Kidney (tissue), 14 donors: ENCODE results near the gene ERBB4. TPM values are rescaled to one million over a fixed set of nuclear protein-coding genes. Genes with fewer than 3 reads are reported as not detected.

Experiments
- DNase-seq, 5 donors: peaks; one replicate each; pipeline ENCODE4 v3.0.0-alpha.2; 2013 to 2020
- FAIRE-seq: peaks from 2 replicates; lab custom pipeline; 2012; peaks lifted over from hg19 to GRCh38; lab: Jason Lieb, UNC
- H3K27ac ChIP-seq, 2 donors: one replicate each; pipeline ENCODE4 v1.7.0; 2013; ENCODE audit warnings: low read depth in 2 of 2, low read length in 2 of 2, inconsistent platforms in 1 of 2
- H3K27me3 ChIP-seq: one replicate; pipeline ENCODE4 v1.7.1; 2013; ENCODE audit warnings: low read length, inconsistent platforms; ENCODE audit not compliant: control insufficient read depth, insufficient read depth
- H3K36me3 ChIP-seq, 3 donors: one replicate each; pipeline versions ENCODE4 v1.7.0 to v1.7.1; 2013; ENCODE audit warnings: low read length in 3 of 3, control low read depth in 1 of 3, inconsistent platforms in 1 of 3; ENCODE audit not compliant: insufficient read depth in 3 of 3, control insufficient read depth in 2 of 3
- H3K4me1 ChIP-seq, 3 donors: one replicate each; pipeline versions ENCODE4 v1.7.0 to v1.7.1; 2013; ENCODE audit warnings: low read length in 3 of 3, inconsistent platforms in 1 of 3, low read depth in 1 of 3; ENCODE audit not compliant: control insufficient read depth in 2 of 3, insufficient read depth in 2 of 3
- H3K4me3 ChIP-seq, 3 donors: one replicate each; pipeline versions ENCODE4 v1.7.0 to v1.8.1; 2013; ENCODE audit warnings: low read length in 3 of 3, control low read depth in 1 of 3, inconsistent platforms in 1 of 3
- H3K9ac ChIP-seq, 3 donors: one replicate each; pipeline versions ENCODE4 v1.7.0 to v1.7.1; 2013; ENCODE audit warnings: low read length in 3 of 3, control low read depth in 1 of 3, inconsistent platforms in 1 of 3
- H3K9me3 ChIP-seq, 3 donors: one replicate each; pipeline versions ENCODE4 v1.7.0 to v1.7.1; 2013; ENCODE audit warnings: low read length in 3 of 3, control low read depth in 1 of 3, inconsistent platforms in 1 of 3; ENCODE audit not compliant: control insufficient read depth in 2 of 3, insufficient read depth in 1 of 3
- CTCF ChIP-seq: IDR thresholded peaks from 3 replicates; pipeline ENCODE4 v1.5.1; 2012; ENCODE audit warnings: mild to moderate bottlenecking, moderate library complexity, borderline replicate concordance; ENCODE audit not compliant: insufficient read depth; ENCODE audit errors: extremely low read depth
- intact Hi-C: fragments of 100-400 bp; cut with DNase I; formaldehyde crosslinking; loops from one replicate; pipeline ENCODE4 v1.11.1; 2022
- polyA plus RNA-seq: library from polyadenylated mRNA; stranded (reverse); fragments of 350-450 nt; fragmentation: Illumina TruSeq; extraction: RNeasy Lipid Tissue Mini Kit (QIAGEN cat#74804); gene quantifications from one replicate; pipeline ENCODE4 v1.2.3, GENCODE V29; 2014; ENCODE audit warnings: low read depth, low replicate concordance; ENCODE audit not compliant: insufficient read depth
- total RNA-seq: library from RNA; stranded (reverse); fragmentation: NEBNext Ultra II Directional; extraction: Animal tissue kit (Norgen Biotek cat#: 25700); gene quantifications from one replicate; pipeline ENCODE4 v1.2.1, GENCODE V29; 2021
- donor health status: control.
- donor health status: control.
- donor health status: control.
- donor health status: control.
- donor health status: control.
- donor health status: DM: yes; HTN: yes; CAD: no.
- donor health status: Normal renal cell carcinoma (clear cell type).

ERBB4 gene
- total and polyA plus RNA-seq, 2 donors from 2014 or later = 3.9 to 152 TPM

- no peaks in the 10 kb centered on the region for H3K36me3 ChIP-seq
- no peak overlapping the region for H3K27ac ChIP-seq
- intact Hi-C loops = no loop called here
- TF ChIP-seq CTCF = no peak
- no peaks in the 10 kb centered on the region for H3K9me3 ChIP-seq
- H3K4me1 ChIP-seq = no peaks in the 10 kb centered on the region
- H3K4me3 ChIP-seq = no peak overlapping the region
- no peak overlapping the region for H3K9ac ChIP-seq
- FAIRE-seq = no peak
- H3K27me3 ChIP-seq = no peaks in the 10 kb centered on the region
- no peak for DNase-seq
Measured at GRCh38 chr2:211359347-211359746, 1179.3 kb downstream of the ERBB4 start.

- no peaks in the 10 kb centered on the region for H3K27me3 ChIP-seq
- H3K36me3 ChIP-seq = no peaks in the 10 kb centered on the region
- FAIRE-seq = no peak
- no peak overlapping the region for H3K27ac ChIP-seq
- H3K9me3 ChIP-seq = no peaks in the 10 kb centered on the region
- no peak for TF ChIP-seq CTCF
- H3K9ac ChIP-seq = no peak overlapping the region
- H3K4me1 ChIP-seq = no peaks in the 10 kb centered on the region
- DNase-seq = no peak
- no peak overlapping the region for H3K4me3 ChIP-seq
- intact Hi-C loops = no loop called here
Measured at GRCh38 chr2:211358504-211358903, 1180.1 kb downstream of the ERBB4 start.

GRCh38 chr2:211354481-211354880 lies 1184.1 kb downstream of the ERBB4 start:
- H3K4me1 ChIP-seq = no peaks in the 10 kb centered on the region
- no peaks in the 10 kb centered on the region for H3K36me3 ChIP-seq
- no peak overlapping the region for H3K4me3 ChIP-seq
- H3K9me3 ChIP-seq = no peaks in the 10 kb centered on the region
- H3K27ac ChIP-seq = no peak overlapping the region
- H3K9ac ChIP-seq = no peak overlapping the region
- no peak for FAIRE-seq
- intact Hi-C loops = no loop called here
- H3K27me3 ChIP-seq = no peaks in the 10 kb centered on the region
- no peak for TF ChIP-seq CTCF
- DNase-seq = no peak

GRCh38 chr2:211351987-211352386 lies 1186.6 kb downstream of the ERBB4 start:
- Histone ChIP-seq H3K4me3 (no peak overlapping the region), H3K27me3 (no peaks in the 10 kb centered on the region), H3K27ac (no peak overlapping the region), H3K36me3 (no peaks in the 10 kb centered on the region), H3K9ac (no peak overlapping the region), H3K9me3 (no peaks in the 10 kb centered on the region), H3K4me1 (no peaks in the 10 kb centered on the region)
- no peak for TF ChIP-seq CTCF
- no peak for FAIRE-seq
- intact Hi-C loops = no loop called here
- DNase-seq = no peak
